Limb (tissue), 2 donors: Measurements from ENCODE around the gene APBA3.
"Not testable (repeated sequence)": the region's sequence is repeated elsewhere in the genome, so short reads cannot be mapped to it uniquely, and the experiment has no call there.

Source experiments
- DNase-seq, 2 donors: peaks; one replicate each; pipeline ENCODE4 v3.0.0-alpha.2; 2016; ENCODE audit errors: extremely low spot score in 2 of 2

APBA3 gene

GRCh38 chr19:3771000-3771905 lies 9.8 kb upstream of the APBA3 start:
- DNase-seq = no peak

GRCh38 chr19:3770136-3770999 lies 8.9 kb upstream of the APBA3 start:
- DNase-seq = no peak

GRCh38 chr19:3769494-3769893 lies 8.0 kb upstream of the APBA3 start:
- no peak for DNase-seq

GRCh38 chr19:3768748-3769099 lies 7.2 kb upstream of the APBA3 start:
- no peak for DNase-seq

GRCh38 chr19:3768015-3768747 lies 6.7 kb upstream of the APBA3 start:
- no peak for DNase-seq

- DNase-seq = no peak
Observed at GRCh38 chr19:3767050-3767449, 5.6 kb upstream of the APBA3 start.

GRCh38 chr19:3766520-3766919 lies 5.0 kb upstream of the APBA3 start:
- no peak for DNase-seq

GRCh38 chr19:3765757-3766156 lies 4.3 kb upstream of the APBA3 start:
- not testable (repeated sequence) for DNase-seq

GRCh38 chr19:3765121-3765520 lies 3.6 kb upstream of the APBA3 start:
- no peak for DNase-seq

- peak; percentile 99 for DNase-seq
Observed at GRCh38 chr19:3762501-3763459, 1.3 kb upstream of the APBA3 start, which contains the start of gene MRPL54. Gene MRPL54 (plus strand): TSS chr19:3762682. CDS start chr19:3762701, 19 bp downstream.

- peak in 1 of 2 donors; percentile 1 for DNase-seq
Observed at GRCh38 chr19:3762130-3762473, 610 bp upstream of the APBA3 start.

- DNase-seq = no peak
Observed at GRCh38 chr19:3760871-3761361, 576 bp downstream of the APBA3 start.

GRCh38 chr19:3759482-3760254 lies 1.8 kb downstream of the APBA3 start:
- no peak for DNase-seq

GRCh38 chr19:3758297-3758696 lies 3.2 kb downstream of the APBA3 start:
- DNase-seq = not testable (repeated sequence)

- DNase-seq = not testable (repeated sequence)
Observed at GRCh38 chr19:3757705-3758104, 3.8 kb downstream of the APBA3 start.

- DNase-seq = no peak
Observed at GRCh38 chr19:3753631-3754410, 7.7 kb downstream of the APBA3 start.

- no peak for DNase-seq
Observed at GRCh38 chr19:3752492-3752891, 9.0 kb downstream of the APBA3 start.

- no peak for DNase-seq
Observed at GRCh38 chr19:3751236-3751635, 10.3 kb downstream of the APBA3 start.

- DNase-seq = no peak
Observed at GRCh38 chr19:3750211-3750610, 11.3 kb downstream of the APBA3 start.
